ENCODE data around the gene BCAT1.
"Not testable (repeated sequence)": the region's sequence is repeated elsewhere in the genome, so short reads cannot be mapped to it uniquely, and the experiment has no call there.

BCAT1 gene

GRCh38 chr12:24956351-24956750, 7.5 kb upstream of the BCAT1 start:
- not testable (repeated sequence) for DNase-seq

GRCh38 chr12:24955853-24956252, 7.0 kb upstream of the BCAT1 start:
- no peak for DNase-seq

DNA sequence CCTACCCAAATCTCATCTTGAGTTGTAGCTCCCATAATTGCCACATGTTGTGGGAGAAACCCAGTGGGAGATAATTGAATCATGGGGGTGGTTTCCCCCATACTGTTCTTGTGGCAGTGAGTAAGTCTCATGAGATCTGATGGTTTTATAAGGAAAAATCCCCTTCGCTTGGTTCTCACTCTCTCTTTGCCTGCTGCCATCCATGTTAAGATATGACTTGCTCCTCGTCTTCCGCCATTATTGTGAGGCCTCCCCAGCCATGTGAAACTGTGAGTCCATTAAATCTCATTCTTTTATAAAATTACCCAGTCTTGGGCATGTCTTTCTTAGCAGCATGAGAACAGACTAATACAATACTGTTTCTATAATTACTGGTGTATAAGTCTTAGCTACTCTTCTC, 6.5 kb upstream of the BCAT1 start:
- DNase-seq: no peak

DNA sequence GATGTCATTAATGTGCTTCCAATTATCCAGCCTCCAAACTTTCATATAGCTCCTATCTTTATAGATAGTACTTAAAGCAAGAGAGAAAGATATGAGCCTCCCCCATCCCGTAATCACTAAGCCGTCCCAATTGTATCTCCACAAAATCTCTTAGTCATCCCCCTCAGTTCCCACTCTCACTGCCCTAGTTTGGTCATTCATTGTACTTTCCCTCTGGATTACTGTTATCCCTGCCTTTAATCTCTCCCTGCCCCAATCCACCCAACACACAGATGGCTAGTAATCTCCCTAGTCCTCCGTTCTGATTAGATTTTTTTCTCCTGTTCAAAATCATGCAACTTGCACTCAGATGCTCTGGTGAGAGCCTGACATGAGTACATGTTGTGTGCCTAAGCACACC, 5.4 kb upstream of the BCAT1 start:
- no peak for DNase-seq

DNA sequence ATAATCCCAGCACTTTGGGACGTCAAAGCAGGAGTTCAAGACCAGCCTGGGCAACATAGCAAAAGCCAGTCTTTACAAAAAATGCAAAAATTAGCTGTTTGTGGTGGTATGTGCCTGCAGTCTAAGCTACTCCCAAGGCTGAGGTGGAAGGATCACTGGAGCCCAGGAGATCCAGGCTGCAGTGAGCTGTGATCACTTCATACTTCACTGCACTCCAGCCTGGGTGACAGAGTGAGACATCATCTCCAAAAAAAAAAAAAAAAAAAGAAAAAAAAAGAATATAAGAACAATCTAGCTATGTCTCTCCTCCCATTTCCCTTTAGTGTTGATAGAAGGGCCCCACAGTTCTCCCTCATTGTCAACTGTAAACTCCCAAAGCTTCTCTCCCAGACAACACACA, 3.5 kb upstream of the BCAT1 start:
- DNase-seq: no peak

GRCh38 chr12:24950231-24950834, 1.4 kb upstream of the BCAT1 start:
- DNase-seq: no peak

DNA sequence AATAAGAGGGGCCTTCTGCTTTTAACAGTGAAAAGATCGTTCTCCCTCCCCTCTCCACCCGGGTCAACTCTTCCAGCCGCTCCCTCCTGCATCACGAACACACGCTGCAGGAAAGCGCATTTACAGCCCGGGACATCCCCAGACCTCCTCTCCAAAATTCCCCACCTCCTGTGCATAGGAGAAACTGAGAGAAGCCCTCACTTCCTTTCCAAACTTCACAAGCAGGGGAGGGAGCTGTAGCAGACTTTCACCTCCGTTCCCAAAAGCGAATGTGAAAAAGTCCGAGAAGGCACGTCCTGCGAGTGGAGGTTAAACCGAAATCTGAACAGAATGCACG, 513 bp downstream of the BCAT1 start:
- DNase-seq: no peak

DNA sequence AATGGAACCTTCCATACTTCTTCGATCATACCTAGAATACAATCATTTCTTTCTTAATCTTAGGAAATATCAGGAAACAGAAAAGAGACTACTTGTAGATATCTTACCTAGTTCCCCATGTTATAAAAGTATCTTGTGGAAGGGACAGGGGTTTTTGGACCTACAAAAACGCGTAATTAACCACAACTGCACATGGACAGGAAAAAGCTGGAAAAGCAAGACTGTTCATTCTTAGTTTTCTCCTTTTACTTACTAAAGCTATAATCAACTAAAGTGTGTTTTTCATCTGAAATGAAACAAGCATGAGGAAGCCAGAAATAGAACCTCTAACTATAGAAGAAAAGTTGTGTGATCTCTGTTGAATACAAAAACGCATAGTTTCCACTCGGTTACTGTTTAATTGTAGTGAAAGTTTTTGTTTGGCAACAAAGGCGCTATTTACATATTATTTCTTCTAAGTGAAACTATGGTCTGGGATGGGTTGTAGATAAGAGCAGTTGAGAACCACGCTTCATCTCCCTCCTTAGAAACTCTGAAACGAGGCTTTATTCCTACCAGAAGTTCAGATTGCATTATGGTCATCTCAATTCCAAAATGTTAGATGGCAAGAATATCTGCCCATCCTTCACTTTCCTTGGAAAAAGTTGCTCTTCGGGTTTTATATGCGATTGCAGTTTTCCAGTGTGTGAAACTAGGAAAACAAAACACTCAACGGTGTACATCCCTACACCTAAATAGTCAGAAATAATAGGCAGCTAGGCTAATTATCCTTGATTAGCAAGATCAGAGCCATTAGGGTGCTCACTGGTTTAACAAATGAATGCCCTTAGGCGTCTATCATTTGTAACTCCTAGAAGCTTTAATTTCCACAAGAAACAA, 1.1 kb downstream of the BCAT1 start:
- no peak for DNase-seq

- DNase-seq: no peak
These were observed 3.1 kb downstream of the BCAT1 start for GRCh38 chr12:24945845-24946244.

DNA sequence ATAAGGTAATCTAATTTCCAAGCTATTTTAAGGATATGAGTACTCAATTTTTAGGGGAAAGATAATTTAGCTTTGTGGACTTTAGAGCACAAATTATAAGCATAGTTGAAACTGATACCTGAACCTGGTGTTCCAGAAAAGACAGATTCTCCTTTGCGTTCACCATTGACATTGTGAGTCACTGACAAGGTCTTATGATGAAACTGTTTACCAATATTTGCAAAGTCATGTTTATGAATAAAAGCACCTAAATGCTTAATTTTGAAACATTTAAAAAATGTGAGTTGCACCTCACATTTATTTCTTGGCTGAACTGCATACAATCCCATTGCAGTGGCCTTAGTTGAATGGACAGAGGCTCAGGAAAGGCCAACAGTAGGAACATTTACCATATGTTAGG, 3.9 kb downstream of the BCAT1 start:
- no peak for DNase-seq

GRCh38 chr12:24944601-24944975, 4.3 kb downstream of the BCAT1 start:
- DNase-seq: no peak

DNA sequence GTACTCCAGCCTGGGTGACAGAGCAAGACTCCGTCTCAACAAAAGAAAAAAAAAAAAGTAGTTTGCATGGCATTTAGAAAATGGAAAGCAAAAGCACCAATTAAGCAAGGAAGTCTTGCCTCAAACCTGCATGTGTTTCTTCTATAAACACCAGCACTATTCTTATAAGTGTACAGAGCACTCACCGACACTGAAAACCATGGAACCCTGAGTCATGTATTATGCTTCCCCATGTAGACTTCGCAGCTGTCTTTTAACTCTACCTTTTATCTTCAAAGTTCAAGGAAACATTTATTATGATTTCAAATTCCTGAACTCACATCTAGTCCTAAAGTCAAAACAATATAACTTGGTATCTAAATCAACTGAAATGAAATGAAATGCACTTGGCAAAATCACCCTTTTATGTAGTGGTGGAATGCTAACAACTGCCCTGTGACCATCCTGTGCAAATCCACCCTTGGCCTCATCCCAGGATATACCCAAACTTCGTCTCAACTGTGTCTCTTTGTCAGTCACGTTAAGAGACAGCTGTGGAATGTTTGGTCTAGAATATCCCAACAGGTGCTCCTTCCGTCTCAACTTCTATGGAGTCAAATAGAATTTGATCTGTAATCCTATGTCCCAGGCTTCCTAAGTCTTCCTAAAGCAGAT, 4.8 kb downstream of the BCAT1 start:
- no peak for DNase-seq

- no peak for DNase-seq
These were observed 8.7 kb downstream of the BCAT1 start for GRCh38 chr12:24940157-24940556.

- not testable (repeated sequence) for DNase-seq
These were observed 9.3 kb downstream of the BCAT1 start for GRCh38 chr12:24939551-24939950.

- no peak for DNase-seq
These were observed 10.6 kb downstream of the BCAT1 start for GRCh38 chr12:24938341-24938740.

GRCh38 chr12:24937553-24938244, 11.2 kb downstream of the BCAT1 start:
- no peak for DNase-seq

- no peak for DNase-seq
These were observed 15.1 kb downstream of the BCAT1 start for GRCh38 chr12:24933694-24934407.

DNA sequence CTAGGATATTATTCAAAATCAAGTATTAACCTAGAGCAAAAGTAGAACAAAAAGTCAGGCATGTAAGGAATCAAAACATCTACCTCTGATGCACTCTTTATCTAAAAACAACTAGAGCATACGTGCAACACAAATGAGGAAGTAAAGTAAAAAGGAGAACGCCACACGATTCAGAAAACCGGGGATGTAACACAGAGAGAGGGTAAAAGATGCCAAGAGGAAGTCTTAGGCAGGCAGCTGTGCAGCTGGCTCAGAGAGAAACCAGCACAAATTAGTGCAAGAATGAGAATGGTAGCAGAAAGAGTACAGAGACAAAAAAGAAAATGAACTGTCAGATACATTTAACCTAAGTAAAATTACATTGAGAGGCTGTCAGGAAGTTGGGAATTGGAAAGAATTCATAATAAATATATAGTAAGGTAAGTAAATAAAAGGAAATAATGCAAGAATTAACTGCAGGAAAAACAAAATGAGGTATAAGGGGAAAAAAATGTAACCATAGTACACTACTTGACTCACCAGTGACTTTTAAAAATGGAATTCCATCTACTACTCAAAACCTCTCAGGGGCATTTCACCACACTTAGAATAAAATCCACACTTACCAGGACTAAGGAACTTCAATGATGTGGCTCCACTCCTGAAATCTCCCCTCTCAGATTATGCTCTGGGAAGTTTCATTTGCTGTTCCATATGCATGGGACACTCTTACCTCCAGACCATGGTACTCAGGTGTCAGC, 17.1 kb downstream of the BCAT1 start:
- DNase-seq: no peak

GRCh38 chr12:24929953-24930352, 18.9 kb downstream of the BCAT1 start:
- DNase-seq: no peak

GRCh38 chr12:24928533-24929306, 20.2 kb downstream of the BCAT1 start:
- not testable (repeated sequence) for DNase-seq

DNA sequence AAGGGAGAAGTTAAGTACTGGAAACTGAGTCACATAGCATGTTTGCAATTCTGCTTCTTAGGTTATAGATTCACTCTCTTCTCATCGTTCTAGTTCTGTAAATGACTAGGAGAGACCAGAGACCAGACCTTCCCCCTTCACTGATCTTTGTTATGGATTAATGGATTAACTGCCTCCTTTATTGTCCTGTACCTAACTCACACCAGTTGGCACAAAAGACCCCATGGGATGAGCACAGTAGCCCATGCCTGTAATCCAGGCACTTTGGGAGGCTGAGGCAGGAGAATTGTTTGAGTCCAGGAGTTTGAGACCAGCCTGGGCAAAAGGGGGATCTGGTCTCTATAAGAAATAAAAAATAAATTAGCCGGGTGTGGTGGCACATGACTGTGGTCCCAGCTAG, 20.8 kb downstream of the BCAT1 start:
- no peak for DNase-seq

Measured in effector CD4-positive, alpha-beta T cell (primary cell).